HL-60 (cell line): ENCODE measurements around the gene NPAS2.

Source experiments
- CTCF ChIP-seq: IDR thresholded peaks from one replicate; pipeline ENCODE4 v1.5.1; 2011; ENCODE audit warnings: low read length, control low read depth, inconsistent platforms; ENCODE audit not compliant: insufficient read depth
- GABPA ChIP-seq: IDR thresholded peaks from 2 replicates; pipeline ENCODE4 v1.6.1; 2012; ENCODE audit warnings: low read depth
- POLR2AphosphoS5 ChIP-seq: IDR thresholded peaks from 2 replicates; pipeline ENCODE4 v1.6.1; 2012; ENCODE audit warnings: low read depth
- SPI1 ChIP-seq: IDR thresholded peaks from 2 replicates; pipeline ENCODE4 v1.6.1; 2012; ENCODE audit warnings: low read depth, mild to moderate bottlenecking, borderline replicate concordance

GRCh38 chr2:100807707-100808106 is 12.2 kb upstream of the NPAS2 start:
- TF ChIP-seq POLR2AphosphoS5 = no peak
- no peak for TF ChIP-seq CTCF
- TF ChIP-seq GABPA = no peak
- no peak for TF ChIP-seq SPI1
